OCI-LY7 (cell line): ENCODE data around the gene VSIR. TPM values are rescaled to one million over a fixed set of nuclear protein-coding genes. Genes with fewer than 3 reads are reported as not detected.

Source experiments
- BruUV-seq: library from RNA; stranded (reverse); fragments of 400-500 nt; replicated peaks from 2 replicates; lab custom pipeline; 2021; lab: Mats Ljungman, UMichigan
- CTCF ChIA-PET: fragments of 300-600 bp; sonication (Branson Sonifier 250); formaldehyde crosslinking; loops from one replicate; lab custom pipeline; 2022; ENCODE audit warnings: antibody characterized with exemption; ENCODE audit not compliant: unreplicated experiment; lab: Charles Lee
- POLR2A ChIA-PET: fragments of 300-600 bp; sonication (Branson Sonifier 250); formaldehyde crosslinking; loops from one replicate; lab custom pipeline; 2022; ENCODE audit warnings: antibody characterized with exemption; lab: Charles Lee
- DNase-seq: peaks from one replicate; pipeline ENCODE4 v3.0.0-alpha.2; 2015; ENCODE audit warnings: low spot score
- H2AFZ ChIP-seq: fragments of 200-600 bp; sonication (generic), shearing (Covaris generic); 2 replicates; pipeline ENCODE4 v1.6.1; 2014; ENCODE audit warnings: mild to moderate bottlenecking, antibody characterized with exemption, low read length, moderate library complexity
- H3K27ac ChIP-seq: fragments of 200-600 bp; sonication (generic); 2 replicates; pipeline ENCODE4 v1.5.1; 2014; ENCODE audit warnings: mixed run types, low read depth, mild to moderate bottlenecking, moderate library complexity, low read length, inconsistent platforms; ENCODE audit not compliant: poor library complexity, severe bottlenecking
- H3K36me3 ChIP-seq: fragments of 200-600 bp; sonication (generic); 2 replicates; pipeline ENCODE4 v1.6.1; 2014; ENCODE audit warnings: mild to moderate bottlenecking, antibody characterized with exemption, low read length, moderate library complexity, mixed read lengths; ENCODE audit not compliant: insufficient read depth
- H3K4me1 ChIP-seq: fragments of 200-600 bp; sonication (generic); 2 replicates; pipeline ENCODE4 v1.5.1; 2014; ENCODE audit warnings: mild to moderate bottlenecking, low read length; ENCODE audit not compliant: insufficient read depth, poor library complexity, severe bottlenecking
- H3K4me2 ChIP-seq: fragments of 200-600 bp; sonication (generic); 2 replicates; pipeline ENCODE4 v1.6.1; 2014; ENCODE audit warnings: mild to moderate bottlenecking, low read length
- H3K4me3 ChIP-seq: fragments of 200-600 bp; sonication (generic); 2 replicates; pipeline ENCODE4 v1.5.1; 2014; ENCODE audit warnings: mild to moderate bottlenecking, low read depth, low read length; ENCODE audit not compliant: poor library complexity, severe bottlenecking
- H3K79me2 ChIP-seq: fragments of 200-600 bp; sonication (generic); 2 replicates; pipeline ENCODE4 v1.6.1; 2016; ENCODE audit warnings: low read depth, mild to moderate bottlenecking, low read length, moderate library complexity, mixed read lengths; ENCODE audit not compliant: insufficient read depth
- H3K9me2 ChIP-seq: fragments of 200-600 bp; sonication (generic); 2 replicates; pipeline ENCODE4 v1.6.1; 2016; ENCODE audit warnings: mild to moderate bottlenecking, low read length, mixed read lengths; ENCODE audit not compliant: insufficient read depth
- H3K9me3 ChIP-seq: fragments of 200-600 bp; sonication (generic); 2 replicates; pipeline ENCODE4 v1.6.1; 2014; ENCODE audit warnings: mild to moderate bottlenecking, mixed run types, low read length, mixed read lengths
- H4K20me1 ChIP-seq: fragments of 200-600 bp; sonication (generic); 2 replicates; pipeline ENCODE4 v1.6.1; 2014; ENCODE audit warnings: mild to moderate bottlenecking, antibody characterized with exemption, low read length, moderate library complexity, mixed read lengths; ENCODE audit not compliant: insufficient read depth
- EZH2phosphoT487 ChIP-seq: fragments of 200-600 bp; sonication (generic); IDR thresholded peaks from 2 replicates; pipeline ENCODE4 v1.6.1; 2018; ENCODE audit warnings: low read depth, borderline replicate concordance, mild to moderate bottlenecking, mixed run types, antibody characterized with exemption, low read length, moderate library complexity, mixed read lengths
- intact Hi-C: fragments of 100-400 bp; cut with micrococcal nuclease; formaldehyde crosslinking; loops from one replicate; pipeline ENCODE4 v1.10.0; 2022; ENCODE audit not compliant: unreplicated experiment
- total RNA-seq, 2 experiments: library from RNA; depleted of rRNA in 1 of 2; stranded (reverse); fragments of >200 nt in 1 of 2; shearing (Covaris generic) in 1 of 2; gene quantifications; 2 replicates each; pipeline ENCODE4 v1.2.3, GENCODE V29; 2014 to 2022
- TF ChIP-seq, protein P1 (sequence below): fragments of 200-600 bp; sonication (generic); conservative IDR thresholded peaks from 2 replicates; pipeline ENCODE4 v1.5.1; 2014; ENCODE audit warnings: mild to moderate bottlenecking, antibody characterized with exemption, low read length, moderate library complexity, mixed read lengths

The VSIR gene
- total RNA-seq, 2 experiments from 2014 or later, result 2.2 to 9.0 TPM

DNA sequence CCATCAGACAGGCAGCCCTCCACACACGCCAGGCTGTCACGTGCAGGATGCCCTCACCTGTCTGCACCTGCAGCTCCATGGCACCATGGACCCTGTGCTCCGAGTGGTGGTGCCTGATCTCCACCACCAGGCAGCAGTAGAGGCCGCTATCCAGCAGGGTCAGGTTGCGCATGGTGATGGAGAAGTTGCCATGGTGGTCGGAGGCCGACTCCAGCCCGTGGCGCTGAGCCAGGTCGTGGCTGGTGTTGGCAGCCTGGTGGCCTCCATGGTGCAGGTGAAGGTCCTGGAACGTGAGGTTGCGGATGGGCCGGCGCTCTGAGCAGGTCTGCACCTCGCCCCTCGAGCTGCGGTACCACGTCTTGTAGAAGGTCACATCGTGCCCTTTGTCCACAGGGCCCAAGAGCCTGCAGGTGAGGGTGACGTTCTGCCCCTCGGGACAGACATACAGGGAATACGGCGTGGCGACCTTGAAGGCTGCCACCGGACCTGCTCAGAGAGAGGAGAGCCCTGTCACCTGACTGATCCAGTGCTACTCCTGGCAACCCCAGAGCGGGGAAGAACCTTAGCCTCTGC is 11.7 kb downstream of the VSIR start:
- BruUV-seq, result no TSS peak
- Histone ChIP-seq H3K79me2 (no peaks in the 10 kb centered on the region), H3K27ac (no peak overlapping the region), H3K4me1 (peaks cover 8% of the 10 kb centered on the region), H4K20me1 (no peaks in the 10 kb centered on the region), H3K9me2 (no peaks in the 10 kb centered on the region), H3K9me3 (no peaks in the 10 kb centered on the region), H2AFZ (no peak overlapping the region), H3K4me2 (no peak overlapping the region), H3K36me3 (no peaks in the 10 kb centered on the region), H3K4me3 (no peak overlapping the region)
- CTCF ChIA-PET, result no interaction called here
- POLR2A ChIA-PET, result no interaction called here
- DNase-seq, result no peak
- intact Hi-C loops, result no loop called here
- TF ChIP-seq EZH2phosphoT487, result no peak
- TF ChIP-seq, protein P1, sequence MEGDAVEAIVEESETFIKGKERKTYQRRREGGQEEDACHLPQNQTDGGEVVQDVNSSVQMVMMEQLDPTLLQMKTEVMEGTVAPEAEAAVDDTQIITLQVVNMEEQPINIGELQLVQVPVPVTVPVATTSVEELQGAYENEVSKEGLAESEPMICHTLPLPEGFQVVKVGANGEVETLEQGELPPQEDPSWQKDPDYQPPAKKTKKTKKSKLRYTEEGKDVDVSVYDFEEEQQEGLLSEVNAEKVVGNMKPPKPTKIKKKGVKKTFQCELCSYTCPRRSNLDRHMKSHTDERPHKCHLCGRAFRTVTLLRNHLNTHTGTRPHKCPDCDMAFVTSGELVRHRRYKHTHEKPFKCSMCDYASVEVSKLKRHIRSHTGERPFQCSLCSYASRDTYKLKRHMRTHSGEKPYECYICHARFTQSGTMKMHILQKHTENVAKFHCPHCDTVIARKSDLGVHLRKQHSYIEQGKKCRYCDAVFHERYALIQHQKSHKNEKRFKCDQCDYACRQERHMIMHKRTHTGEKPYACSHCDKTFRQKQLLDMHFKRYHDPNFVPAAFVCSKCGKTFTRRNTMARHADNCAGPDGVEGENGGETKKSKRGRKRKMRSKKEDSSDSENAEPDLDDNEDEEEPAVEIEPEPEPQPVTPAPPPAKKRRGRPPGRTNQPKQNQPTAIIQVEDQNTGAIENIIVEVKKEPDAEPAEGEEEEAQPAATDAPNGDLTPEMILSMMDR, result peak; percentile 28

DNA sequence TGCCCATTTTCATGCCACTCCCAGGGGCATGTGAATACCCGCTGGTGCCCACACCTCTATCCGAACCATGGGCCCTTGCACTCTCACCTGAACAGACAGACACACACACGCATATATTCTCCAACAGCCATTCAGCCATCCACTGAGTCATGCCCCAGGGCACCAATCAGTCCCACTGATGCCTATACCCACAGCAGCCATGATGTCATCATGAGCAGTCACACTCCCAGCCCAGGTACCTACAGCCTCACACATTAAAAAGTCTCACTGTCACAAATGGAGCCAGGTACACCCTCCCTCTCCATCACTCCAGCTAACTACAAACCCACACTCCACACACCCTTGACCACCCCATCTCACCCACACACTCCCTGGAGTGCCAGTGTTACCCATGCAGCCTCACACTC is 12.2 kb downstream of the VSIR start:
- ChIA-PET CTCF (no interaction called here), POLR2A (no interaction called here)
- Histone ChIP-seq H3K79me2 (no peaks in the 10 kb centered on the region), H3K4me2 (no peak overlapping the region), H3K9me3 (no peaks in the 10 kb centered on the region), H3K27ac (no peak overlapping the region), H2AFZ (no peak overlapping the region), H4K20me1 (no peaks in the 10 kb centered on the region), H3K9me2 (no peaks in the 10 kb centered on the region), H3K4me1 (peaks cover 13% of the 10 kb centered on the region), H3K4me3 (no peak overlapping the region), H3K36me3 (no peaks in the 10 kb centered on the region)
- DNase-seq, result no peak
- TF ChIP-seq, protein P1, result no peak
- no peak for TF ChIP-seq EZH2phosphoT487
- intact Hi-C loops, result no loop called here
- no TSS peak for BruUV-seq

DNA sequence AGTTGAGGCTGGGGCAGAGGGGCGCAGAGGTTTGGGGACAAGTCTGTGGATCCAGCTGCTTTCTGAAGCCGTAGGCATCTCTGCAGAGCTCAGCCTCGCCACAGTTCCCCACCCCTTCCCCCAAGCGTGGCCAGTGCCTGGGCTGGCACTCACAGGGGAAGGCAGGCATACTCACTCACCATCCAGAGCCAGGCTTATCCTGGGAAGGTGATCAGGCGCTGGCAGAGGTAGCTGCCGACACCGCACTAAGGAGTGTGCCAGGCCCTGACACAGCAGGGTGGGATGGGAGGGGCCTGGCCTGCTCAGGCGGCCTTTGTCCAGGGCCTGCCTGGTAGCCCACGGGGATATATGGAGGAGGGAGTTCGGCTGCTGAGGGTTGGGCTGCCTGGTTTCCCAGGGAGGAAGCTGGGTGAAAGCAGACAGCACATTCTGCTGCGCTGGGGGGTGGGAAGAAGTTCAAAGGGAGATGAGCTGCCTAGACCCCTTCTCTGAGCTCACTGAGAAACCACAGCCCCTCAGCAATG is 15.9 kb downstream of the VSIR start:
- no peak overlapping the region for H3K27ac ChIP-seq
- intact Hi-C loops, result no loop called here
- POLR2A ChIA-PET, result interaction anchor here (0.8 to 1.8 kb wide), 5 partner anchors 10 to 52 kb away, joined by 3 to 5 read pairs (median 5); no protein-coding TSS in a partner anchor
- BruUV-seq, result no TSS peak
- DNase-seq, result no peak
- CTCF ChIA-PET, result interaction anchor here (0.5 to 1.1 kb wide), 3 partner anchors 9 to 54 kb away, joined by 3 to 4 read pairs (median 3); no protein-coding TSS in a partner anchor
- no peaks in the 10 kb centered on the region for H4K20me1 ChIP-seq
- no peak overlapping the region for H3K4me2 ChIP-seq
- no peak overlapping the region for H3K4me3 ChIP-seq
- no peaks in the 10 kb centered on the region for H3K9me3 ChIP-seq
- H3K79me2 ChIP-seq, result no peaks in the 10 kb centered on the region
- no peaks in the 10 kb centered on the region for H3K9me2 ChIP-seq
- H3K4me1 ChIP-seq, result peaks cover 41% of the 10 kb centered on the region
- TF ChIP-seq, protein P1, result no peak
- TF ChIP-seq EZH2phosphoT487, result no peak
- no peaks in the 10 kb centered on the region for H3K36me3 ChIP-seq
- H2AFZ ChIP-seq, result peak overlapping the region; percentile 2; the same call in 1 of the 2 replicates
